Measurements from ENCODE around the gene PTPRD.

DNA sequence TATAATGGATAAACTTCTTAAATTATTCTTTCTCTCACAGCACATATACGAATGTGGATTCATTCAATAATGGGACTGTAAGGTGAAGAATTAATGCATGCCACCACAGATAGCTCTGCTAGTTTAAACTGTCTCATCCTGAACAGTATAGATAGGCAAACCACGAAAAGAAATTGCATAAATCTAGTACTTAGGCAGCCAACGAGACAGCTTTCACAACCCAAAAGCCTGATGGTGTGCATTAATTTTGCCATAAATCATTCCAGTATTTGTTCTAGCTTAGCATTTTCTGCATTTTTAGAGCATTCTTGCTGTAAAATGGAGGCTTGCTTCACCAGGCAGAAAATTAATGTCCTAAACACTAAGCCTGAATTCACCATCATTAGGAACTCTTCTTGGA lies 1979.0 kb downstream of the PTPRD start:
- TF ChIP-seq, protein P1, sequence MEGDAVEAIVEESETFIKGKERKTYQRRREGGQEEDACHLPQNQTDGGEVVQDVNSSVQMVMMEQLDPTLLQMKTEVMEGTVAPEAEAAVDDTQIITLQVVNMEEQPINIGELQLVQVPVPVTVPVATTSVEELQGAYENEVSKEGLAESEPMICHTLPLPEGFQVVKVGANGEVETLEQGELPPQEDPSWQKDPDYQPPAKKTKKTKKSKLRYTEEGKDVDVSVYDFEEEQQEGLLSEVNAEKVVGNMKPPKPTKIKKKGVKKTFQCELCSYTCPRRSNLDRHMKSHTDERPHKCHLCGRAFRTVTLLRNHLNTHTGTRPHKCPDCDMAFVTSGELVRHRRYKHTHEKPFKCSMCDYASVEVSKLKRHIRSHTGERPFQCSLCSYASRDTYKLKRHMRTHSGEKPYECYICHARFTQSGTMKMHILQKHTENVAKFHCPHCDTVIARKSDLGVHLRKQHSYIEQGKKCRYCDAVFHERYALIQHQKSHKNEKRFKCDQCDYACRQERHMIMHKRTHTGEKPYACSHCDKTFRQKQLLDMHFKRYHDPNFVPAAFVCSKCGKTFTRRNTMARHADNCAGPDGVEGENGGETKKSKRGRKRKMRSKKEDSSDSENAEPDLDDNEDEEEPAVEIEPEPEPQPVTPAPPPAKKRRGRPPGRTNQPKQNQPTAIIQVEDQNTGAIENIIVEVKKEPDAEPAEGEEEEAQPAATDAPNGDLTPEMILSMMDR (IDR thresholded peaks at IDR 0.05 in 2 of 3, conservative IDR thresholded peaks at IDR 0.05 in 1 of 3; ENCODE audit: borderline replicate concordance in 1 of 3, insufficient read depth in 1 of 3, low read depth in 2 of 3, low read length in 2 of 3), result no peak
- TF ChIP-seq EZH2 (IDR thresholded peaks at IDR 0.05), result no peak
- no peak for TF ChIP-seq SP1 (IDR thresholded peaks at IDR 0.05; ENCODE audit: low read depth)
- TF ChIP-seq POLR2A (IDR thresholded peaks at IDR 0.05; ENCODE audit: borderline replicate concordance, extremely low read depth, insufficient read depth, insufficient read length), result no peak
- TF ChIP-seq, protein P2, sequence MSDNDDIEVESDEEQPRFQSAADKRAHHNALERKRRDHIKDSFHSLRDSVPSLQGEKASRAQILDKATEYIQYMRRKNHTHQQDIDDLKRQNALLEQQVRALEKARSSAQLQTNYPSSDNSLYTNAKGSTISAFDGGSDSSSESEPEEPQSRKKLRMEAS (IDR thresholded peaks at IDR 0.05), result no peak
- TF ChIP-seq CEBPB (IDR thresholded peaks at IDR 0.05; ENCODE audit: low read depth), result no peak
